WTC11 (cell line): Measurements from ENCODE around the gene UBASH3B. TPM values are rescaled to one million over a fixed set of nuclear protein-coding genes. Genes with fewer than 3 reads are reported as not detected.

ENCODE experiments used
- ATAC-seq: fragments of 200-7000 bp; cut with Tn5 transposase; 2 replicates; pipeline ENCODE4 v1.10.0; 2021; ENCODE audit warnings: mild to moderate bottlenecking, moderate library complexity
- CTCF ChIA-PET: fragments of 300-600 bp; sonication (Branson Sonifier 250); formaldehyde crosslinking; loops from one replicate; lab custom pipeline; 2021; ENCODE audit warnings: antibody characterized with exemption; lab: Charles Lee
- POLR2A ChIA-PET: fragments of 350-600 bp; sonication (Branson Sonifier 250); formaldehyde crosslinking; loops from one replicate; lab custom pipeline; 2021; ENCODE audit warnings: antibody characterized with exemption; lab: Charles Lee
- DNase-seq: peaks from one replicate; pipeline ENCODE4 v3.0.0; 2021; ENCODE audit warnings: low spot score
- H3K27ac Mint-ChIP-seq: 2 replicates; pipeline ENCODE4 v1.8.0; 2021; ENCODE audit warnings: mixed read lengths
- H3K27me3 Mint-ChIP-seq: 2 replicates; pipeline ENCODE4 v1.8.0; 2021; ENCODE audit warnings: low read depth, mild to moderate bottlenecking, moderate library complexity, mixed read lengths
- H3K36me3 Mint-ChIP-seq: 2 replicates; pipeline ENCODE4 v1.8.0; 2021; ENCODE audit warnings: mixed read lengths
- H3K4me1 Mint-ChIP-seq: 2 replicates; pipeline ENCODE4 v1.8.0; 2022; ENCODE audit warnings: mixed read lengths
- H3K4me3 Mint-ChIP-seq: 2 replicates; pipeline ENCODE4 v1.8.0; 2021; ENCODE audit warnings: mild to moderate bottlenecking, moderate library complexity, mixed read lengths
- H3K9me3 Mint-ChIP-seq: 2 replicates; pipeline ENCODE4 v1.8.0; 2021; ENCODE audit warnings: mixed read lengths
- ARID4B ChIP-seq: sonication (generic); formaldehyde crosslinking; IDR thresholded peaks from 2 replicates; pipeline ENCODE4 v1.8.0; 2023; ENCODE audit warnings: missing genetic modification reagents, mild to moderate bottlenecking, borderline replicate concordance
- ATF6 ChIP-seq: sonication (generic); formaldehyde crosslinking; IDR thresholded peaks from 2 replicates; pipeline ENCODE4 v1.8.1; 2023; ENCODE audit warnings: mild to moderate bottlenecking, missing genetic modification reagents
- CREB1 ChIP-seq: sonication (generic); formaldehyde crosslinking; IDR thresholded peaks from 2 replicates; pipeline ENCODE4 v1.8.0; 2023; ENCODE audit warnings: mild to moderate bottlenecking, missing genetic modification reagents
- ETV6 ChIP-seq: sonication (generic); formaldehyde crosslinking; IDR thresholded peaks from 2 replicates; pipeline ENCODE4 v1.8.1; 2022; ENCODE audit warnings: mild to moderate bottlenecking, missing genetic modification reagents
- PRDM15 ChIP-seq: sonication (generic); formaldehyde crosslinking; IDR thresholded peaks from 2 replicates; pipeline ENCODE4 v1.8.0; 2022; ENCODE audit warnings: missing genetic modification reagents
- STAT6 ChIP-seq: sonication (generic); formaldehyde crosslinking; conservative IDR thresholded peaks from 2 replicates; pipeline ENCODE4 v1.8.1; 2023; ENCODE audit warnings: mild to moderate bottlenecking, low read depth, missing genetic modification reagents, moderate library complexity
- ZNF263 ChIP-seq: sonication (generic); formaldehyde crosslinking; IDR thresholded peaks from 2 replicates; pipeline ENCODE4 v1.8.1; 2022; ENCODE audit warnings: low read depth, mild to moderate bottlenecking, moderate library complexity, missing genetic modification reagents
- ZNF671 ChIP-seq: fragments of 250-450 bp; sonication (Bioruptor Pico); IDR thresholded peaks from 2 replicates; pipeline ENCODE4 v1.8.0; 2021; ENCODE audit warnings: mild to moderate bottlenecking
- total RNA-seq: library from RNA; stranded (reverse); gene quantifications from 3 replicates; pipeline ENCODE4 v1.2.3, GENCODE V29; 2021

UBASH3B gene
- total RNA-seq, 1 experiment from 2014 or later: 21.1 TPM

- POLR2A ChIA-PET: no interaction called here
These were observed 91.2 kb downstream of the UBASH3B start for GRCh38 chr11:122746611-122747244.

More at GRCh38 chr11:122746611-122747244, 91.2 kb downstream of the UBASH3B start:
- CTCF ChIA-PET: interaction anchor here (0.9 to 2.4 kb wide), 7 partner anchors 8 to 90 kb away, joined by 3 to 15 read pairs (median 3); no protein-coding TSS in a partner anchor
- DNase-seq (no peak), ATAC-seq (no peak)
- no peaks in the 10 kb centered on the region for H3K27me3 Mint-ChIP-seq
- no peaks in the 10 kb centered on the region for H3K9me3 Mint-ChIP-seq
- H3K4me1 Mint-ChIP-seq: peaks cover 7% of the 10 kb centered on the region
- TF ChIP-seq PRDM15 (CRISPR knock-in tag): no peak
- TF ChIP-seq ZNF671 (CRISPR knock-in tag): no peak
- TF ChIP-seq ETV6 (CRISPR knock-in tag): no peak
- TF ChIP-seq CREB1 (CRISPR knock-in tag): no peak
- no peak for TF ChIP-seq ATF6 (CRISPR knock-in tag)
- no peak for TF ChIP-seq STAT6
- no peak for TF ChIP-seq ZNF263 (CRISPR knock-in tag)
- no peak for TF ChIP-seq ARID4B (CRISPR knock-in tag)
- no peak overlapping the region for H3K4me3 Mint-ChIP-seq
- H3K36me3 Mint-ChIP-seq: no peaks in the 10 kb centered on the region
- H3K27ac Mint-ChIP-seq: no peak overlapping the region
